PC-9 (cell line): ENCODE results near the gene FOXF1. TPM values are rescaled to one million over a fixed set of nuclear protein-coding genes. Genes with fewer than 3 reads are reported as not detected.

Experiments
- BruUV-seq: library from RNA; stranded (reverse); fragments of 400-500 nt; replicated peaks from 2 replicates; lab custom pipeline; 2021; lab: Mats Ljungman, UMichigan
- CTCF ChIA-PET: fragments of 300-600 bp; sonication (Branson Sonifier 250); formaldehyde crosslinking; loops from one replicate; lab custom pipeline; 2022; ENCODE audit warnings: antibody characterized with exemption; lab: Charles Lee
- POLR2A ChIA-PET: fragments of 300-600 bp; sonication (Branson Sonifier 250); formaldehyde crosslinking; loops from one replicate; lab custom pipeline; 2022; ENCODE audit warnings: antibody characterized with exemption; ENCODE audit not compliant: unreplicated experiment; lab: Charles Lee
- DNase-seq, 2 experiments: peaks; one replicate each; pipeline versions ENCODE4 v3.0.0 to v3.0.0-alpha.2; 2015 to 2022; ENCODE audit warnings: mixed read lengths in 1 of 2
- H2AFZ ChIP-seq: fragments of 200-600 bp; sonication (generic); 2 replicates; pipeline ENCODE4 v1.8.1; 2017; ENCODE audit warnings: antibody characterized with exemption
- H3F3A ChIP-seq: fragments of 200-600 bp; sonication (generic); 2 replicates; pipeline ENCODE4 v1.8.1; 2017; ENCODE audit warnings: antibody characterized with exemption, mild to moderate bottlenecking, low read depth; ENCODE audit not compliant: insufficient read depth
- H3K27ac ChIP-seq: fragments of 200-600 bp; sonication (generic); 2 replicates; pipeline ENCODE4 v1.6.1; 2016; ENCODE audit warnings: mixed run types
- H3K27me3 ChIP-seq: fragments of 200-600 bp; sonication (generic); 2 replicates; pipeline ENCODE4 v1.6.1; 2016; ENCODE audit warnings: low read depth, mixed run types; ENCODE audit not compliant: insufficient read depth
- H3K36me3 ChIP-seq: fragments of 200-600 bp; sonication (generic); 2 replicates; pipeline ENCODE4 v1.6.1; 2016; ENCODE audit warnings: low read depth, mixed run types
- H3K4me1 ChIP-seq: fragments of 200-600 bp; sonication (generic); replicated peaks from 2 replicates; pipeline ENCODE4 v1.6.1; 2016; ENCODE audit warnings: mixed run types; ENCODE audit not compliant: insufficient read depth
- H3K4me2 ChIP-seq: fragments of 200-600 bp; sonication (generic); 2 replicates; pipeline ENCODE4 v1.6.1; 2017; ENCODE audit warnings: mixed run types
- H3K4me3 ChIP-seq: fragments of 200-600 bp; sonication (generic); 2 replicates; pipeline ENCODE4 v1.6.1; 2016; ENCODE audit warnings: mixed run types
- H3K79me2 ChIP-seq: fragments of 200-600 bp; sonication (generic); 2 replicates; pipeline ENCODE4 v1.6.1; 2017; ENCODE audit warnings: low read depth, mixed run types
- H3K9me2 ChIP-seq: fragments of 200-600 bp; sonication (generic); 2 replicates; pipeline ENCODE4 v1.8.1; 2017; ENCODE audit warnings: mild to moderate bottlenecking; ENCODE audit not compliant: insufficient read depth
- H3K9me3 ChIP-seq: fragments of 200-600 bp; sonication (generic); 2 replicates; pipeline ENCODE4 v1.8.1; 2016; ENCODE audit warnings: low read depth; ENCODE audit not compliant: insufficient read depth
- H4K20me1 ChIP-seq: fragments of 200-600 bp; sonication (generic); 2 replicates; pipeline ENCODE4 v1.8.1; 2017; ENCODE audit not compliant: insufficient read depth
- EZH2 ChIP-seq: fragments of 200-600 bp; sonication (generic); IDR thresholded peaks from 2 replicates; pipeline ENCODE4 v1.8.0; 2017; ENCODE audit warnings: antibody characterized with exemption, low read depth
- intact Hi-C: fragments of 100-400 bp; cut with micrococcal nuclease; formaldehyde crosslinking; loops from one replicate; pipeline ENCODE4 v1.10.0; 2022; ENCODE audit not compliant: unreplicated experiment
- total RNA-seq: library from RNA; stranded (reverse); gene quantifications from 2 replicates; pipeline ENCODE4 v1.2.3, GENCODE V29; 2021
- TF ChIP-seq, protein P1 (sequence below): fragments of 200-600 bp; sonication (generic); conservative IDR thresholded peaks from 2 replicates; pipeline ENCODE4 v1.6.1; 2017; ENCODE audit warnings: mixed run types, antibody characterized with exemption, mild to moderate bottlenecking, moderate library complexity

FOXF1 gene
- total RNA-seq, 1 experiment from 2014 or later: not detected

DNA sequence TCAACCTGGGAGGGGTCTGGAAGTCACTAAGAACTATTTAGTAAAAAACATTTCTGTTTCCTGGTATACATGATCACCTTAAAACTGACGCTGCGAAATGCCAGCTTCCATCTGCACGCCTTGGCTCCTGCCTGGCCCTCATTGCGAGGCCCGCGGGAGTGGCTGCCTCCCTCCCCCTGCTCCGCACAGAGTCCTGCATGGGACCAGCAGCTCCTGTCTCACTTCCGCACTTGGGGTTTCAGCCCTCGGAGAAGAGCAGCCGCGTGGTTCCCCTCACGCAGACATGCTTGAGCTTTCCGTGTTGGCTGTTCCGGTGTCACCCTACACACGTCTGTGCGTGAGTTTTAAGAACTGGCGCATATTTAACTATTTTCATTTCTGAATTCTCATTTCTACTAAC lies 26.3 kb downstream of the FOXF1 start:
- H3K4me2 ChIP-seq: no peak overlapping the region
- H3K36me3 ChIP-seq: peaks cover 12% of the 10 kb centered on the region; the same call in 1 of the 2 replicates
- ChIA-PET POLR2A (interaction anchor here (0.6 kb wide), 1 partner anchor 731 kb away, joined by 3 read pairs; no protein-coding TSS in a partner anchor), CTCF (interaction anchor here (0.6 kb wide), 1 partner anchor 473 kb away, joined by 3 read pairs; no protein-coding TSS in a partner anchor)
- H3F3A ChIP-seq: no peaks in the 10 kb centered on the region
- no peaks in the 10 kb centered on the region for H3K27me3 ChIP-seq
- no TSS peak for BruUV-seq
- H3K9me3 ChIP-seq: no peaks in the 10 kb centered on the region
- TF ChIP-seq, protein P1, sequence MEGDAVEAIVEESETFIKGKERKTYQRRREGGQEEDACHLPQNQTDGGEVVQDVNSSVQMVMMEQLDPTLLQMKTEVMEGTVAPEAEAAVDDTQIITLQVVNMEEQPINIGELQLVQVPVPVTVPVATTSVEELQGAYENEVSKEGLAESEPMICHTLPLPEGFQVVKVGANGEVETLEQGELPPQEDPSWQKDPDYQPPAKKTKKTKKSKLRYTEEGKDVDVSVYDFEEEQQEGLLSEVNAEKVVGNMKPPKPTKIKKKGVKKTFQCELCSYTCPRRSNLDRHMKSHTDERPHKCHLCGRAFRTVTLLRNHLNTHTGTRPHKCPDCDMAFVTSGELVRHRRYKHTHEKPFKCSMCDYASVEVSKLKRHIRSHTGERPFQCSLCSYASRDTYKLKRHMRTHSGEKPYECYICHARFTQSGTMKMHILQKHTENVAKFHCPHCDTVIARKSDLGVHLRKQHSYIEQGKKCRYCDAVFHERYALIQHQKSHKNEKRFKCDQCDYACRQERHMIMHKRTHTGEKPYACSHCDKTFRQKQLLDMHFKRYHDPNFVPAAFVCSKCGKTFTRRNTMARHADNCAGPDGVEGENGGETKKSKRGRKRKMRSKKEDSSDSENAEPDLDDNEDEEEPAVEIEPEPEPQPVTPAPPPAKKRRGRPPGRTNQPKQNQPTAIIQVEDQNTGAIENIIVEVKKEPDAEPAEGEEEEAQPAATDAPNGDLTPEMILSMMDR: no peak
- no peak for TF ChIP-seq EZH2
- H2AFZ ChIP-seq: no peak overlapping the region
- no peaks in the 10 kb centered on the region for H3K79me2 ChIP-seq
- H4K20me1 ChIP-seq: no peaks in the 10 kb centered on the region
- intact Hi-C loops: no loop called here
- H3K9me2 ChIP-seq: no peaks in the 10 kb centered on the region
- no peaks in the 10 kb centered on the region for H3K4me1 ChIP-seq
- no peak overlapping the region for H3K4me3 ChIP-seq
- no peak for DNase-seq
- H3K27ac ChIP-seq: no peak overlapping the region

DNA sequence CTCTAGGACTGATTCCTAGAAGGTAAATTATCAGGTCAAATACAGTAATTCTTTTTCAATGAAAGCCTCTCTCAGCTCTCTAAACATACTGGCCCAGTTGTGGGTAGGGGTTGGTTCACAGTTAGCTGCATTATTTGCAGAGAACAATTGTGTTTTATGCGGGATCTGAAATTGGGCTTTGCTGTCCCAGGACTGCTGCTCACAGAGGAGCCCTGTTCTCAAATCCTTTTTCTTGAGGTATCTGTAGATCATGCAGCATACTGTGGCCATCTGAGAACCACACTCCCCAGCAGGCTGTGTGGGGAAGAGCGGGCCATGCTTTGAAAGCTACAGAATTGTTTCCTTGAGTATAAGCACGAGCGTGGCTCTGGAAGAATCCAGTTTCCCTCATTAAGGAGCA lies 27.2 kb downstream of the FOXF1 start:
- Histone ChIP-seq H3K4me1 (no peaks in the 10 kb centered on the region), H3K27me3 (no peaks in the 10 kb centered on the region), H2AFZ (no peak overlapping the region), H3K79me2 (no peaks in the 10 kb centered on the region), H3K27ac (no peak overlapping the region), H3F3A (no peaks in the 10 kb centered on the region), H3K4me2 (no peak overlapping the region), H3K9me2 (no peaks in the 10 kb centered on the region), H3K9me3 (no peaks in the 10 kb centered on the region), H3K4me3 (no peak overlapping the region), H4K20me1 (no peaks in the 10 kb centered on the region; the same call in 1 of the 2 replicates), H3K36me3 (peaks cover 12% of the 10 kb centered on the region; the same call in 1 of the 2 replicates)
- POLR2A ChIA-PET: interaction anchor here (0.6 kb wide), 1 partner anchor 732 kb away, joined by 3 read pairs; no protein-coding TSS in a partner anchor
- BruUV-seq: no TSS peak
- TF ChIP-seq, protein P1: no peak
- no peak for TF ChIP-seq EZH2
- DNase-seq: no peak
- intact Hi-C loops: no loop called here
- CTCF ChIA-PET: no interaction called here

DNA sequence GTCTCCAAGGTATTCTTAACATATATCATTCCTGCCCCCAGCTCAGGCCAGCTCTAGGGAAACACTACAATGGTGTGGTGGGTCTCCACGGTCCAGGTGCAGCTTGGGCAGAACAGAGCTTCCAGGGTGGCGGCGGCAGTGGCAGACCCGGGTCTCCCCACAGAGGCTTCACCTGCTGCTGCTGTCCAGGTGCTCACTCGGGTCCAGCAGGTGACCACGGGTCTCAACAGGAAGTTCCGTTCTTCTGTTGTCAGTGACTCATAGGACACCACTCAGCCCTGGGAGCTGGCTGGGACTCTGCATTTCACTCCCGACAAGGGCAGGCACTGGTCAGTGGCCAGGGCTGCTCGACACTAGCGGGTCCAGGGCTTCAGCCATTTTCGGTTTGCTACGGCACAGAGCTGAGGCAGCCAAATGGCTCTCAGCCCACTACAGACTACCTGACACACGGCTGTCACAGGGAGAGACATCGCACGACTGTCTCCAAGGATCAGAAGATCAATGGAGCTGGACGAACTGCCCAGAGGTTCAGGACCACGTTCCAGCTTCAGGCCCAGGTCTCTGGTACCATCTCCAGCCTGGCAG lies 28.0 kb downstream of the FOXF1 start:
- Histone ChIP-seq H3K9me2 (no peaks in the 10 kb centered on the region), H3K9me3 (no peaks in the 10 kb centered on the region), H3K27me3 (no peaks in the 10 kb centered on the region), H4K20me1 (no peaks in the 10 kb centered on the region; the same call in 1 of the 2 replicates), H3K79me2 (no peaks in the 10 kb centered on the region), H3K4me1 (no peaks in the 10 kb centered on the region), H3K4me2 (no peak overlapping the region), H3K27ac (no peak overlapping the region), H3F3A (no peaks in the 10 kb centered on the region), H3K36me3 (peaks cover 12% of the 10 kb centered on the region; the same call in 1 of the 2 replicates), H2AFZ (no peak overlapping the region), H3K4me3 (no peak overlapping the region)
- intact Hi-C loops: no loop called here
- ChIA-PET POLR2A (no interaction called here), CTCF (no interaction called here)
- no TSS peak for BruUV-seq
- TF ChIP-seq, protein P1: no peak
- TF ChIP-seq EZH2: no peak
- no peak for DNase-seq
